Measurements from ENCODE around the gene SHISA3. TPM values are rescaled to one million over a fixed set of nuclear protein-coding genes. Genes with fewer than 3 reads are reported as not detected.

The SHISA3 gene
- total RNA-seq, 1 experiment from 2014 or later = not detected

- no peak overlapping the region for H2AFZ ChIP-seq (ENCODE audit: low read length)
- H3K27ac ChIP-seq (ENCODE audit: low read length) = no peak overlapping the region
- H4K20me1 ChIP-seq (ENCODE audit: insufficient read depth, low read depth, low read length) = no peaks in the 10 kb centered on the region
- no peak for DNase-seq
- H3K9me2 ChIP-seq (replicated peaks; ENCODE audit: insufficient read depth, low read length) = no peaks in the 10 kb centered on the region
- H3K4me2 ChIP-seq (ENCODE audit: low read depth, low read length, poor library complexity, severe bottlenecking) = no peak overlapping the region
- H3K9me3 ChIP-seq (ENCODE audit: low read length) = no peaks in the 10 kb centered on the region
- H3K27me3 ChIP-seq (ENCODE audit: low read length) = no peaks in the 10 kb centered on the region
- H3K4me1 ChIP-seq (ENCODE audit: low read length) = no peaks in the 10 kb centered on the region
- no peaks in the 10 kb centered on the region for H3K79me2 ChIP-seq (ENCODE audit: low read length)
- no peaks in the 10 kb centered on the region for H3K36me3 ChIP-seq (ENCODE audit: insufficient read depth, low read length)
- H3K4me3 ChIP-seq (ENCODE audit: low read length) = no peak overlapping the region
- H3K9ac ChIP-seq (ENCODE audit: low read length) = no peak overlapping the region
These were observed 932 bp upstream of the SHISA3 start for GRCh38 chr4:42396361-42396751.

- H3K36me3 ChIP-seq (ENCODE audit: insufficient read depth, low read length) = no peaks in the 10 kb centered on the region
- H3K9me3 ChIP-seq (ENCODE audit: low read length) = no peaks in the 10 kb centered on the region
- no peak overlapping the region for H3K4me3 ChIP-seq (ENCODE audit: low read length)
- H3K27ac ChIP-seq (ENCODE audit: low read length) = no peak overlapping the region
- H2AFZ ChIP-seq (ENCODE audit: low read length) = no peak overlapping the region
- no peak overlapping the region for H3K4me2 ChIP-seq (ENCODE audit: low read depth, low read length, poor library complexity, severe bottlenecking)
- H4K20me1 ChIP-seq (ENCODE audit: insufficient read depth, low read depth, low read length) = no peaks in the 10 kb centered on the region
- no peak for DNase-seq
- no peak overlapping the region for H3K9ac ChIP-seq (ENCODE audit: low read length)
- no peaks in the 10 kb centered on the region for H3K4me1 ChIP-seq (ENCODE audit: low read length)
- H3K27me3 ChIP-seq (ENCODE audit: low read length) = no peaks in the 10 kb centered on the region
- no peaks in the 10 kb centered on the region for H3K79me2 ChIP-seq (ENCODE audit: low read length)
- H3K9me2 ChIP-seq (replicated peaks; ENCODE audit: insufficient read depth, low read length) = no peaks in the 10 kb centered on the region
These were observed 415 bp downstream of the SHISA3 start for GRCh38 chr4:42397635-42398170.

GRCh38 chr4:42398171-42398870 lies 1.0 kb downstream of the SHISA3 start:
- Histone ChIP-seq H3K4me1 (ENCODE audit: low read length) (no peaks in the 10 kb centered on the region), H3K36me3 (ENCODE audit: insufficient read depth, low read length) (no peaks in the 10 kb centered on the region), H3K9me2 (replicated peaks; ENCODE audit: insufficient read depth, low read length) (no peaks in the 10 kb centered on the region), H3K4me2 (ENCODE audit: low read depth, low read length, poor library complexity, severe bottlenecking) (no peak overlapping the region), H3K27ac (ENCODE audit: low read length) (no peak overlapping the region), H3K27me3 (ENCODE audit: low read length) (no peaks in the 10 kb centered on the region), H2AFZ (ENCODE audit: low read length) (no peak overlapping the region), H4K20me1 (ENCODE audit: insufficient read depth, low read depth, low read length) (no peaks in the 10 kb centered on the region), H3K9ac (ENCODE audit: low read length) (no peak overlapping the region), H3K9me3 (ENCODE audit: low read length) (no peaks in the 10 kb centered on the region), H3K4me3 (ENCODE audit: low read length) (no peak overlapping the region), H3K79me2 (ENCODE audit: low read length) (no peaks in the 10 kb centered on the region)
- no peak for DNase-seq

GRCh38 chr4:42398871-42399331 lies 1.6 kb downstream of the SHISA3 start:
- DNase-seq = no peak
- H3K9me3 ChIP-seq (ENCODE audit: low read length) = no peaks in the 10 kb centered on the region
- no peak overlapping the region for H3K9ac ChIP-seq (ENCODE audit: low read length)
- no peaks in the 10 kb centered on the region for H3K9me2 ChIP-seq (replicated peaks; ENCODE audit: insufficient read depth, low read length)
- H2AFZ ChIP-seq (ENCODE audit: low read length) = no peak overlapping the region
- no peak overlapping the region for H3K4me2 ChIP-seq (ENCODE audit: low read depth, low read length, poor library complexity, severe bottlenecking)
- H4K20me1 ChIP-seq (ENCODE audit: insufficient read depth, low read depth, low read length) = no peaks in the 10 kb centered on the region
- H3K27ac ChIP-seq (ENCODE audit: low read length) = no peak overlapping the region
- H3K79me2 ChIP-seq (ENCODE audit: low read length) = no peaks in the 10 kb centered on the region
- H3K4me1 ChIP-seq (ENCODE audit: low read length) = no peaks in the 10 kb centered on the region
- H3K27me3 ChIP-seq (ENCODE audit: low read length) = no peaks in the 10 kb centered on the region
- H3K4me3 ChIP-seq (ENCODE audit: low read length) = no peak overlapping the region
- no peaks in the 10 kb centered on the region for H3K36me3 ChIP-seq (ENCODE audit: insufficient read depth, low read length)

GRCh38 chr4:42399393-42399792 lies 2.1 kb downstream of the SHISA3 start:
- H3K4me3 ChIP-seq (ENCODE audit: low read length) = no peak overlapping the region
- no peak overlapping the region for H3K9ac ChIP-seq (ENCODE audit: low read length)
- no peaks in the 10 kb centered on the region for H3K36me3 ChIP-seq (ENCODE audit: insufficient read depth, low read length)
- H3K9me2 ChIP-seq (replicated peaks; ENCODE audit: insufficient read depth, low read length) = no peaks in the 10 kb centered on the region
- H2AFZ ChIP-seq (ENCODE audit: low read length) = no peak overlapping the region
- H4K20me1 ChIP-seq (ENCODE audit: insufficient read depth, low read depth, low read length) = no peaks in the 10 kb centered on the region
- no peaks in the 10 kb centered on the region for H3K9me3 ChIP-seq (ENCODE audit: low read length)
- H3K27ac ChIP-seq (ENCODE audit: low read length) = no peak overlapping the region
- DNase-seq = no peak
- H3K4me2 ChIP-seq (ENCODE audit: low read depth, low read length, poor library complexity, severe bottlenecking) = no peak overlapping the region
- H3K4me1 ChIP-seq (ENCODE audit: low read length) = no peaks in the 10 kb centered on the region
- no peaks in the 10 kb centered on the region for H3K27me3 ChIP-seq (ENCODE audit: low read length)
- H3K79me2 ChIP-seq (ENCODE audit: low read length) = no peaks in the 10 kb centered on the region

GRCh38 chr4:42401171-42401570 lies 3.9 kb downstream of the SHISA3 start:
- Histone ChIP-seq H3K79me2 (ENCODE audit: low read length) (no peaks in the 10 kb centered on the region), H3K4me1 (ENCODE audit: low read length) (no peaks in the 10 kb centered on the region), H3K9me3 (ENCODE audit: low read length) (no peaks in the 10 kb centered on the region), H3K27me3 (ENCODE audit: low read length) (no peaks in the 10 kb centered on the region), H3K4me3 (ENCODE audit: low read length) (no peak overlapping the region), H3K4me2 (ENCODE audit: low read depth, low read length, poor library complexity, severe bottlenecking) (no peak overlapping the region), H3K9ac (ENCODE audit: low read length) (no peak overlapping the region), H4K20me1 (ENCODE audit: insufficient read depth, low read depth, low read length) (no peaks in the 10 kb centered on the region), H2AFZ (ENCODE audit: low read length) (no peak overlapping the region), H3K9me2 (replicated peaks; ENCODE audit: insufficient read depth, low read length) (no peaks in the 10 kb centered on the region), H3K27ac (ENCODE audit: low read length) (no peak overlapping the region), H3K36me3 (ENCODE audit: insufficient read depth, low read length) (no peaks in the 10 kb centered on the region)
- DNase-seq = no peak

GRCh38 chr4:42404001-42404400 lies 6.7 kb downstream of the SHISA3 start:
- H3K4me3 ChIP-seq (ENCODE audit: low read length) = no peak overlapping the region
- no peak overlapping the region for H3K9ac ChIP-seq (ENCODE audit: low read length)
- no peaks in the 10 kb centered on the region for H3K9me2 ChIP-seq (replicated peaks; ENCODE audit: insufficient read depth, low read length)
- H3K27ac ChIP-seq (ENCODE audit: low read length) = no peak overlapping the region
- no peak for DNase-seq
- no peaks in the 10 kb centered on the region for H3K4me1 ChIP-seq (ENCODE audit: low read length)
- no peak overlapping the region for H3K4me2 ChIP-seq (ENCODE audit: low read depth, low read length, poor library complexity, severe bottlenecking)
- no peaks in the 10 kb centered on the region for H4K20me1 ChIP-seq (ENCODE audit: insufficient read depth, low read depth, low read length)
- no peaks in the 10 kb centered on the region for H3K27me3 ChIP-seq (ENCODE audit: low read length)
- no peak overlapping the region for H2AFZ ChIP-seq (ENCODE audit: low read length)
- H3K36me3 ChIP-seq (ENCODE audit: insufficient read depth, low read length) = no peaks in the 10 kb centered on the region
- H3K9me3 ChIP-seq (ENCODE audit: low read length) = no peaks in the 10 kb centered on the region
- H3K79me2 ChIP-seq (ENCODE audit: low read length) = no peaks in the 10 kb centered on the region

- Histone ChIP-seq H3K4me1 (ENCODE audit: low read length) (no peaks in the 10 kb centered on the region), H4K20me1 (ENCODE audit: insufficient read depth, low read depth, low read length) (no peaks in the 10 kb centered on the region), H3K27me3 (ENCODE audit: low read length) (no peaks in the 10 kb centered on the region), H3K9me3 (ENCODE audit: low read length) (no peaks in the 10 kb centered on the region), H2AFZ (ENCODE audit: low read length) (no peak overlapping the region), H3K4me2 (ENCODE audit: low read depth, low read length, poor library complexity, severe bottlenecking) (no peak overlapping the region), H3K4me3 (ENCODE audit: low read length) (no peak overlapping the region), H3K27ac (ENCODE audit: low read length) (no peak overlapping the region), H3K9ac (ENCODE audit: low read length) (no peak overlapping the region), H3K36me3 (ENCODE audit: insufficient read depth, low read length) (no peaks in the 10 kb centered on the region), H3K9me2 (replicated peaks; ENCODE audit: insufficient read depth, low read length) (no peaks in the 10 kb centered on the region), H3K79me2 (ENCODE audit: low read length) (no peaks in the 10 kb centered on the region)
- no peak for DNase-seq
These were observed 13.2 kb downstream of the SHISA3 start for GRCh38 chr4:42410446-42410845.
